Trophoblast cell (in vitro differentiated cells and primary cell): Measurements from ENCODE around the gene COL1A2.

ENCODE experiments used
- DNase-seq, 2 donors: peaks; one replicate each; pipeline ENCODE4 v3.0.0-alpha.2; 2016
- H2AFZ ChIP-seq: 2 replicates; pipeline ENCODE4 v1.6.1; 2013; ENCODE audit warnings: low read length, moderate library complexity, mild to moderate bottlenecking; ENCODE audit not compliant: insufficient read depth, poor library complexity
- H2AK5ac ChIP-seq: 2 replicates; pipeline ENCODE4 v1.6.1; 2013; ENCODE audit warnings: mild to moderate bottlenecking, low read length
- H2BK120ac ChIP-seq: 2 replicates; pipeline ENCODE4 v1.6.1; 2013; ENCODE audit warnings: low read length, mild to moderate bottlenecking, moderate library complexity; ENCODE audit not compliant: insufficient read depth, poor library complexity
- H2BK12ac ChIP-seq: 2 replicates; pipeline ENCODE4 v1.6.1; 2013; ENCODE audit warnings: mild to moderate bottlenecking, low read length, moderate library complexity
- H2BK5ac ChIP-seq: 2 replicates; pipeline ENCODE4 v1.6.1; 2013; ENCODE audit warnings: low read length, low read depth, moderate library complexity, mild to moderate bottlenecking; ENCODE audit not compliant: poor library complexity
- H3K14ac ChIP-seq: 2 replicates; pipeline ENCODE4 v1.6.1; 2013; ENCODE audit warnings: mild to moderate bottlenecking, low read length
- H3K18ac ChIP-seq: 2 replicates; pipeline ENCODE4 v1.6.1; 2013; ENCODE audit warnings: mild to moderate bottlenecking, low read length
- H3K23ac ChIP-seq: 2 replicates; pipeline ENCODE4 v1.6.1; 2013; ENCODE audit warnings: low read length
- H3K27ac ChIP-seq: 2 replicates; pipeline ENCODE4 v1.5.1; 2013; ENCODE audit warnings: low read depth, mild to moderate bottlenecking, inconsistent platforms, low read length, moderate library complexity
- H3K27me3 ChIP-seq: 2 replicates; pipeline ENCODE4 v1.6.1; 2013; ENCODE audit warnings: inconsistent platforms, mild to moderate bottlenecking, low read length, moderate library complexity; ENCODE audit not compliant: insufficient read depth
- H3K36me3 ChIP-seq, 2 experiments: 1 replicate in 1 of 2; 2 replicates in 1 of 2; pipeline ENCODE4 v1.6.1; 2013; ENCODE audit warnings: low read length in 2 of 2, mild to moderate bottlenecking in 2 of 2, moderate library complexity in 1 of 2; ENCODE audit not compliant: insufficient read depth in 2 of 2, control insufficient read depth in 1 of 2
- H3K4ac ChIP-seq: 2 replicates; pipeline ENCODE4 v1.6.1; 2013; ENCODE audit warnings: low read depth, mild to moderate bottlenecking, low read length, moderate library complexity
- H3K4me1 ChIP-seq, 2 experiments: 1 replicate in 1 of 2; 2 replicates in 1 of 2; pipeline ENCODE4 v1.6.1; 2013; ENCODE audit warnings: low read length in 2 of 2, mild to moderate bottlenecking in 2 of 2, moderate library complexity in 1 of 2; ENCODE audit not compliant: insufficient read depth in 2 of 2, control insufficient read depth in 1 of 2
- H3K4me2 ChIP-seq: 2 replicates; pipeline ENCODE4 v1.6.1; 2013; ENCODE audit warnings: inconsistent platforms, mild to moderate bottlenecking, low read length, moderate library complexity
- H3K4me3 ChIP-seq: 2 replicates; pipeline ENCODE4 v1.5.1; 2013; ENCODE audit warnings: mild to moderate bottlenecking, low read depth, low read length, inconsistent platforms
- H3K79me1 ChIP-seq: one replicate; pipeline ENCODE4 v1.6.1; 2013; ENCODE audit warnings: low read length
- H3K79me2 ChIP-seq: 2 replicates; pipeline ENCODE4 v1.6.1; 2013; ENCODE audit warnings: low read length, mild to moderate bottlenecking; ENCODE audit not compliant: control insufficient read depth, insufficient read depth, poor library complexity
- H3K9ac ChIP-seq: 2 replicates; pipeline ENCODE4 v1.6.1; 2013; ENCODE audit warnings: mild to moderate bottlenecking, low read length
- H3K9me3 ChIP-seq: 2 replicates; pipeline ENCODE4 v1.6.1; 2013; ENCODE audit warnings: low read depth, mild to moderate bottlenecking, control low read depth, inconsistent platforms, low read length; ENCODE audit not compliant: insufficient read depth
- H4K12ac ChIP-seq: 2 replicates; pipeline ENCODE4 v1.6.1; 2013; ENCODE audit warnings: low read depth, mild to moderate bottlenecking, low read length, moderate library complexity
- H4K8ac ChIP-seq: 2 replicates; pipeline ENCODE4 v1.6.1; 2013; ENCODE audit warnings: low read depth, mild to moderate bottlenecking, low read length, moderate library complexity
- H4K91ac ChIP-seq: one replicate; pipeline ENCODE4 v1.6.1; 2013; ENCODE audit warnings: low read depth, mild to moderate bottlenecking, low read length, moderate library complexity
- WGBS: extraction: QIAGEN DNeasy Blood & Tissue Kit; methylation state at CpG from one replicate; pipeline ENCODE4 v1.1.7; 2013; ENCODE audit warnings: missing lambda C conversion rate; ENCODE audit not compliant: insufficient read length, insufficient coverage; ENCODE audit errors: extremely low coverage; 5-methylcytosine and 5-hydroxymethylcytosine counted together

Gene COL1A2

DNA sequence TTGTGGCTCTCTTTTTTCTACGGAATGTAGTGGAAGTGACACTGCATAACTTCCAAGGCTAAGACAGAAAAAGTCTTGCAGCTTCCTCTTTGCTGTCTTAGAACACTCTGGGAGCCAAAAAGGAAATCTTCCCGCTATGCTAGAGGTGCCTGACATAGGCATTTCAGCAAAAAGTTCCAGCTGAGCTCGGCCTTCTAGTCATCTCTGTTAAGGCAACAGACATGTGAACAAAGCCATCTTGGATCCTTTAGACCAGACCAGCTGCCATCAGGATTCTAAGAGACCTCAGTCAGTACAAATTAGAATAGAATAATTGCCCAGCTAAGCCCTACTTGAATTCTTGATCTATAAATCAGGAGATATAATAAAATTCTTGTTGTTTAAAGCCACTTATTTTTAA is 16.3 kb upstream of the COL1A2 start:
- Histone ChIP-seq H3K4me2 (no peak overlapping the region), H3K4me3 (no peak overlapping the region), H4K12ac (no peak overlapping the region), H4K91ac (no peak overlapping the region), H3K23ac (no peak overlapping the region), H2BK120ac (no peak overlapping the region), H3K36me3 (no peaks in the 10 kb centered on the region), H3K4ac (no peak overlapping the region), H3K9ac (no peak overlapping the region), H2AFZ (no peak overlapping the region), H3K4me1 (peaks cover 5 to 8% of the 10 kb centered on the region in 2 experiments), H2BK12ac (peak overlapping the region; percentile 87), H3K18ac (no peak overlapping the region), H2AK5ac (no peak overlapping the region), H3K9me3 (no peaks in the 10 kb centered on the region), H3K27me3 (no peaks in the 10 kb centered on the region), H4K8ac (no peak overlapping the region), H3K14ac (no peak overlapping the region), H2BK5ac (no peak overlapping the region), H3K27ac (no peak overlapping the region), H3K79me1 (peaks cover 12% of the 10 kb centered on the region), H3K79me2 (peaks cover 2% of the 10 kb centered on the region)
- DNase-seq, result no peak
- WGBS, result no CpG with 5 or more reads among the region's 3 CpGs

DNA sequence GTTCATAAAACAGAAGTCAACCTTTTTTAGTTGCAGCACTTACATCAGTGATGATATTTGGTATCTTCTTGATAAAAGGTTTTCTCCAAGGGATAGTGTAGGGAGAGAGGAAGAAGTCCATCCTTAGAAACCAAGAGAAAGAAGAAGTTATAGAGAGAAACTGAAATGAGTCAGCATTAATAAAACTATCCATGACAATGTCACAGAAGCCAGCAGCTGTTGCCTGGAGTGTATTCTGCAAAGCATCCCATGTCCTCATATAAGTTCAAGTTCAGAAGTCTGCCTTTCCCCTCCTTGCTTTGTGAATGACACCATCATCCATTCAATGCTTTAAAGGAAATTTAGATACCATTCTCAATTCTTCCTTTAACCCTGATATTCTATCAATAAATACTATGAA is 14.4 kb upstream of the COL1A2 start:
- Histone ChIP-seq H3K9me3 (no peaks in the 10 kb centered on the region), H3K23ac (no peak overlapping the region), H3K18ac (no peak overlapping the region), H2BK12ac (no peak overlapping the region), H3K27me3 (no peaks in the 10 kb centered on the region), H4K8ac (no peak overlapping the region), H2AFZ (no peak overlapping the region), H2BK120ac (no peak overlapping the region), H4K12ac (no peak overlapping the region), H3K4me2 (no peak overlapping the region), H3K14ac (no peak overlapping the region), H3K36me3 (no peaks in the 10 kb centered on the region), H2AK5ac (no peak overlapping the region), H3K27ac (no peak overlapping the region), H3K79me1 (peaks cover 8% of the 10 kb centered on the region), H3K4me3 (no peak overlapping the region), H2BK5ac (no peak overlapping the region), H3K4ac (no peak overlapping the region), H3K4me1 (peaks cover 7% of the 10 kb centered on the region in 2 experiments), H3K9ac (no peak overlapping the region), H4K91ac (no peak overlapping the region), H3K79me2 (no peaks in the 10 kb centered on the region)
- no peak for DNase-seq

DNA sequence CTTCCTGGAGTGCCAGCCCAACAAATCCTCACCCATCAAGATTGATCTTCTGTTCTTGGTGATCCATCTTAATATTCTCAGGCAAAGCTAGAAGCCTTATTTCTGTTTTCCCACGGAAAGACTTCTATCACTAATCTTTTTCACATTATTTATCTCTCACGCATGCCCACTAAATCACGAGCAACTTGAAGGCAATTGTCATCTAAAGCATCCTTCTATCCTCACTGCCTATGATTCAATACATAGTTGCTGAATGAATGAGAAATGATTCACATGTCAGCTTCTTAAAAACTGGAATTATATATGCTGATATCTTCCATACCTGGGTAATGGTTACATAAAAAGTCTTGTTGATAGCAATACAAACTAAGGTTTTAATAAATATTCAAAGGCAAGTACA is 12.6 kb upstream of the COL1A2 start:
- no peak overlapping the region for H2BK5ac ChIP-seq
- no peak overlapping the region for H2BK120ac ChIP-seq
- no peaks in the 10 kb centered on the region for H3K27me3 ChIP-seq
- H2BK12ac ChIP-seq, result no peak overlapping the region
- no peak overlapping the region for H3K4ac ChIP-seq
- DNase-seq, result peak; percentile 8 to 63
- no peak overlapping the region for H2AFZ ChIP-seq
- no peak overlapping the region for H3K18ac ChIP-seq
- no peak overlapping the region for H2AK5ac ChIP-seq
- H4K91ac ChIP-seq, result no peak overlapping the region
- H4K12ac ChIP-seq, result no peak overlapping the region
- no peak overlapping the region for H3K14ac ChIP-seq
- H3K9ac ChIP-seq, result no peak overlapping the region
- H3K79me1 ChIP-seq, result no peaks in the 10 kb centered on the region
- WGBS, result no CpG with 5 or more reads among the region's 3 CpGs
- no peak overlapping the region for H3K27ac ChIP-seq
- no peak overlapping the region for H3K4me3 ChIP-seq
- H3K79me2 ChIP-seq, result no peaks in the 10 kb centered on the region
- H3K4me1 ChIP-seq, result peaks cover 2% of the 10 kb centered on the region in 2 experiments
- H3K36me3 ChIP-seq, result no peaks in the 10 kb centered on the region
- no peaks in the 10 kb centered on the region for H3K9me3 ChIP-seq
- no peak overlapping the region for H4K8ac ChIP-seq
- no peak overlapping the region for H3K23ac ChIP-seq
- H3K4me2 ChIP-seq, result no peak overlapping the region

DNA sequence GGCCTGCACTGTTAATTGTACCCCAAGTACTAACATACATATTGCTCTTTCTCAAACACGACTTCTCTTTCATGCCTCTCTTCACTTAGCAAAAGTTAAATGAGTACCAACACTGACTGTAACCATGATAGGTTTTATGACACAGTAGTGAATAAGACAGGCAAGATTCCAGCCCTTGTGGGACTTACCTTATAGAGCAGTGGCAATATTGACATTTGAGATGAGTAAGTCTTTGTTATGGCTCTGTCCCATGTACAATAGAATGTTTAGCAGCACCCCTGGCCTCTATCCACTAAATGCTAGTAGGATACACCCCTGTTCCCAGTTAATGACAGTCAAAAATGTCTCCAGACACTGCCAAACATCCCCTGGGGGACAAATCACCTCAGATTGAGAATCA is 11.9 kb upstream of the COL1A2 start:
- H2BK12ac ChIP-seq, result no peak overlapping the region
- H3K18ac ChIP-seq, result no peak overlapping the region
- no peaks in the 10 kb centered on the region for H3K27me3 ChIP-seq
- H3K79me1 ChIP-seq, result no peaks in the 10 kb centered on the region
- peaks cover 2% of the 10 kb centered on the region in 2 experiments for H3K4me1 ChIP-seq
- H2AFZ ChIP-seq, result no peak overlapping the region
- no peak overlapping the region for H4K91ac ChIP-seq
- no peak overlapping the region for H3K4me2 ChIP-seq
- H2BK5ac ChIP-seq, result no peak overlapping the region
- no peak overlapping the region for H4K8ac ChIP-seq
- H3K36me3 ChIP-seq, result no peaks in the 10 kb centered on the region
- H3K14ac ChIP-seq, result no peak overlapping the region
- no peak overlapping the region for H3K27ac ChIP-seq
- no peak overlapping the region for H2AK5ac ChIP-seq
- H4K12ac ChIP-seq, result no peak overlapping the region
- H3K23ac ChIP-seq, result no peak overlapping the region
- H3K79me2 ChIP-seq, result no peaks in the 10 kb centered on the region
- H2BK120ac ChIP-seq, result no peak overlapping the region
- no peak overlapping the region for H3K9ac ChIP-seq
- no peak overlapping the region for H3K4ac ChIP-seq
- DNase-seq, result no peak
- no peaks in the 10 kb centered on the region for H3K9me3 ChIP-seq
- H3K4me3 ChIP-seq, result no peak overlapping the region
- no CpG with 5 or more reads among the region's 1 CpG for WGBS
